A549 (cell line): ENCODE data around the gene PKN1.
A peak's percentile ranks its signal among the peaks of the same experiment; 100 is the strongest.

Experiments
- CHD2 ChIP-seq: fragments of 150-350 bp; IDR thresholded peaks from 2 replicates; pipeline ENCODE4 v1.6.1; 2014; ENCODE audit warnings: low read length; ENCODE audit not compliant: partially characterized antibody
- CHD4 ChIP-seq: fragments of 200-600 bp; sonication (generic); IDR thresholded peaks from 2 replicates; pipeline ENCODE4 v1.6.1; 2016; ENCODE audit warnings: antibody characterized with exemption, mild to moderate bottlenecking, borderline replicate concordance
- CTCF ChIP-seq: fragments of >200 bp; sonication (Bioruptor Twin); formaldehyde crosslinking; IDR thresholded peaks from 3 replicates; pipeline ENCODE4 v1.5.1; 2016
- EP300 ChIP-seq, 2 experiments: fragments of >200 bp; sonication (Bioruptor Twin); formaldehyde crosslinking; IDR thresholded peaks; 2 replicates in 1 of 2; 3 replicates in 1 of 2; pipeline ENCODE4 v1.6.1; 2016 to 2017
- MAFK ChIP-seq: fragments of 450-650 bp; IDR thresholded peaks from 2 replicates; pipeline ENCODE4 v1.6.1; 2014; ENCODE audit not compliant: partially characterized antibody
- MYC ChIP-seq: IDR thresholded peaks from 2 replicates; pipeline ENCODE4 v1.6.1; 2012; ENCODE audit warnings: mild to moderate bottlenecking, inconsistent platforms, low read length, improper control_type of control experiment, borderline replicate concordance
- NFE2L2 ChIP-seq: fragments of 150-350 bp; conservative IDR thresholded peaks from 2 replicates; pipeline ENCODE4 v1.6.1; 2014; ENCODE audit warnings: low read length
- NR3C1 ChIP-seq: fragments of >200 bp; sonication (Bioruptor Twin); formaldehyde crosslinking; IDR thresholded peaks from 3 replicates; pipeline ENCODE4 v1.6.1; 2017
- POLR2A ChIP-seq: IDR thresholded peaks from 2 replicates; pipeline ENCODE4 v1.6.1; 2012; ENCODE audit warnings: mild to moderate bottlenecking, low read length
- RAD21 ChIP-seq, 2 experiments: fragments of >200 bp in 1 of 2; sonication (Bioruptor Twin) in 1 of 2; formaldehyde crosslinking in 1 of 2; IDR thresholded peaks in 1 of 2; conservative IDR thresholded peaks in 1 of 2; 2 replicates in 1 of 2; 3 replicates in 1 of 2; pipeline ENCODE4 v1.6.1; 2012 to 2018; ENCODE audit warnings: inconsistent platforms in 1 of 2
- USF2 ChIP-seq: fragments of 450-650 bp; IDR thresholded peaks from 2 replicates; pipeline ENCODE4 v1.6.1; 2014; ENCODE audit warnings: antibody characterized with exemption
- ZSCAN20 ChIP-seq: fragments of 250-450 bp; sonication (Bioruptor Pico); IDR thresholded peaks from 2 replicates; pipeline ENCODE4 v1.8.0; 2022; ENCODE audit warnings: mild to moderate bottlenecking, moderate library complexity
- TF ChIP-seq, protein P1 (sequence below): fragments of 250-450 bp; sonication (Bioruptor Pico); IDR thresholded peaks from 2 replicates; pipeline ENCODE4 v1.5.0; 2021; ENCODE audit warnings: mild to moderate bottlenecking, moderate library complexity, borderline replicate concordance

GRCh38 chr19:14510311-14511228 is 77.5 kb downstream of the PKN1 start:
- TF ChIP-seq CHD2 = no peak
- no peak for TF ChIP-seq POLR2A
- peak; percentile 82 for TF ChIP-seq MAFK
- no peak for TF ChIP-seq RAD21 (conservative IDR thresholded peaks at IDR 0.05 in 1 of 2, IDR thresholded peaks at IDR 0.05 in 1 of 2)
- TF ChIP-seq CHD4 = no peak
- TF ChIP-seq, protein P1, sequence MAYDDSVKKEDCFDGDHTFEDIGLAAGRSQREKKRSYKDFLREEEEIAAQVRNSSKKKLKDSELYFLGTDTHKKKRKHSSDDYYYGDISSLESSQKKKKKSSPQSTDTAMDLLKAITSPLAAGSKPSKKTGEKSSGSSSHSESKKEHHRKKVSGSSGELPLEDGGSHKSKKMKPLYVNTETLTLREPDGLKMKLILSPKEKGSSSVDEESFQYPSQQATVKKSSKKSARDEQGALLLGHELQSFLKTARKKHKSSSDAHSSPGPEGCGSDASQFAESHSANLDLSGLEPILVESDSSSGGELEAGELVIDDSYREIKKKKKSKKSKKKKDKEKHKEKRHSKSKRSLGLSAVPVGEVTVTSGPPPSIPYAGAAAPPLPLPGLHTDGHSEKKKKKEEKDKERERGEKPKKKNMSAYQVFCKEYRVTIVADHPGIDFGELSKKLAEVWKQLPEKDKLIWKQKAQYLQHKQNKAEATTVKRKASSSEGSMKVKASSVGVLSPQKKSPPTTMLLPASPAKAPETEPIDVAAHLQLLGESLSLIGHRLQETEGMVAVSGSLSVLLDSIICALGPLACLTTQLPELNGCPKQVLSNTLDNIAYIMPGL (CRISPR knock-in tag) = no peak
- no peak for TF ChIP-seq CTCF
- no peak for TF ChIP-seq USF2
- TF ChIP-seq NR3C1 = no peak
- TF ChIP-seq EP300 (IDR thresholded peaks at IDR 0.05) = no peak
- TF ChIP-seq NFE2L2 = no peak
- no peak for TF ChIP-seq ZSCAN20 (CRISPR knock-in tag)
- no peak for TF ChIP-seq MYC
